ENCODE data around the gene TAB3.

Gene TAB3

DNA sequence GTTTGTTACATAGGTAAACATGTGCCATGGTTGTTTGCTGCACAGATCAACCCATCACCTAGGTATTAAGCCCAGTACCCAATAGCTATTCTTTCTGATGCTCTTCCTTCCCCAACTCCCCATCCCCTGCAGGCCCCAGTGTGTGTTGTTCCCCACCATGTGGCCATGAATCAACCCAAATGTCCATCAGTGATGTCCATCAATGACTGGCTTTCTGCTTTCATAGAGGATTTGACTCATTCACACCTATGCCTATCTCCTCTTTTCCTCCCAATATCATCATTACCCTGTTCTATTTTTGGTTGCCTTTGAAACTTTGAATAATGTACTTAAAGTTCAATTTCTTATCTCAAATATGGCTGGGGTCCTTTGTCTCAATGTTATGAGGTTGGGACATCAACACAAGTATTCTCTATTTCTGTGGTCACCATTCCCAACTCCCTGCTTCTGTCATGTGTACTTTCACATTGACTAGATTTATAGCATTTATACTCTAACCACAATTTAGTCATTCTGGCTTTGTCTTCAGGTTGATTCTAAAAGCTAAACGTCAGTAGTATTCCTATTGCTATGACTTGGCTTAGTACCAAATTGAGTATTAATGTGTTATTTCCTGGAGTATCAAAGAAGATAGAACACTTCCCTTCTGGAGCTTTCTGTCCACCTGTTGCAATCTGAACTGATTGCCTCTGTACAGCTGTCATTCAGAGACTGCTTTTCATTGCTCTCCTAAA, 107.2 kb downstream of the TAB3 start:
- no peaks in the 10 kb centered on the region for H3K4me1 ChIP-seq (ENCODE audit: control insufficient read depth, insufficient read depth, low read length)
- H3K9me3 ChIP-seq (ENCODE audit: control insufficient read depth, low read length) = no peaks in the 10 kb centered on the region
- H3K36me3 ChIP-seq (ENCODE audit: control insufficient read depth, insufficient read depth, low read length) = no peaks in the 10 kb centered on the region
- H3K9ac ChIP-seq (ENCODE audit: low read length) = no peak overlapping the region
- no peak overlapping the region for H3K4me3 ChIP-seq (ENCODE audit: low read length)
- H3K27me3 ChIP-seq (ENCODE audit: control insufficient read depth, insufficient read depth, low read length) = no peaks in the 10 kb centered on the region

DNA sequence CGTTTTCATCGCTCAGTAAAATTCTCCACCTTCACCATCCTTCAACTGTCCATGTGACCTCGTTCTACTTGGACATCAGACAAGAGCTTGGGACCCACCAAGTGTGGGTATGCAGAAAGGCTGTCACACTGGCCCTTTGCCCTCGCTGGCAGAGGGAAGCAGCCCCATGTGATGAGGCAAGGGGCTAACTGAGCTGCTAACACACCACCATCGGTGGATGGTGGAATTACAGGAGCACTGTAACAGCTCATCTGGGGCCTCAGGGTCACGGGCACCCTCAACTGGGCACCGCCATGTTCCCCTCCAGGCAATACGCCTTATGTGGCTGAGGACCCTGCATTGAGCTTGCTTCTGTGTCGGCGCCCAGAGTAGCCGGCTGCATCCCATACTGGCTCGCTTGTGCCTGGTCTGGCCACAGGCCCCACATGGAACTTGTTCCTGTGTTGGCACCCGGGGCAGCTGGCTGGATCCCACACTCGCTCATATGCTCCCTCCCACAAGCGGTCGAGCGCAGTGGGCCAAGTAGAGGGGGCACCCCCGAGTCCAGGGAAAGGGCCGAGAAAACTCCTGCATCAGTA, 109.5 kb downstream of the TAB3 start:
- Histone ChIP-seq H3K4me3 (ENCODE audit: low read length) (no peak overlapping the region), H3K9me3 (ENCODE audit: control insufficient read depth, low read length) (no peaks in the 10 kb centered on the region), H3K27me3 (ENCODE audit: control insufficient read depth, insufficient read depth, low read length) (no peaks in the 10 kb centered on the region), H3K4me1 (ENCODE audit: control insufficient read depth, insufficient read depth, low read length) (no peaks in the 10 kb centered on the region), H3K9ac (ENCODE audit: low read length) (no peak overlapping the region), H3K36me3 (ENCODE audit: control insufficient read depth, insufficient read depth, low read length) (no peaks in the 10 kb centered on the region)

DNA sequence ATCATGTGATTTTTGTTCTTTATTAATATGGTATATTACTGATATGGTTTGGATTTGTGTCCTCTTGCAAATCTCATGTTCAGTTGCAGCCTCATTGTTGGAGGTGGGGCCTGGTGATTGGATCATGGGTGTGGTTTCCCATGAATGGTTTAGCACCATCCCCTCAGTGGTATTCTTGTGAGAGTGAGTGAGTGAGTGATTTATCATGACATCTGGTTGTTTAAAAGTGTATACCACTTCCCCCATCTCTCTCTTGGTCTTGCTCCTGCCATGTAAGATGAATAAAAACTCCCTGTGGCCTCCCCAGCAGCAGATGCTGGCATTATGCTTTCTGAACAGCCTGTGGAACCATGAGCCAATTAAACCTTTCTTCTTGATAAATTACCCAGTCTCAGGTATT, 111.5 kb downstream of the TAB3 start:
- Histone ChIP-seq H3K36me3 (ENCODE audit: control insufficient read depth, insufficient read depth, low read length) (no peaks in the 10 kb centered on the region), H3K27me3 (ENCODE audit: control insufficient read depth, insufficient read depth, low read length) (no peaks in the 10 kb centered on the region), H3K9ac (ENCODE audit: low read length) (no peak overlapping the region), H3K4me1 (ENCODE audit: control insufficient read depth, insufficient read depth, low read length) (no peaks in the 10 kb centered on the region), H3K4me3 (ENCODE audit: low read length) (no peak overlapping the region), H3K9me3 (ENCODE audit: control insufficient read depth, low read length) (no peaks in the 10 kb centered on the region)
